ENCODE data around the gene KCNK6. TPM values are rescaled to one million over a fixed set of nuclear protein-coding genes. Genes with fewer than 3 reads are reported as not detected.

Gene KCNK6
- total RNA-seq, 6 experiments from 2014 or later: 1.1 to 3.1 (median 2.2) TPM

- H3K36me3 ChIP-seq: no peaks in the 10 kb centered on the region
- intact Hi-C loops (cut with DNase I): no loop called here
- WGBS (ENCODE audit: insufficient coverage, low coverage, low lambda C conversion rate, missing lambda C conversion rate): 74% methylated on average over 3 of the region's 4 CpGs
- no peak for TF ChIP-seq POLR2A (IDR thresholded peaks at IDR 0.05)
- TF ChIP-seq, protein P1, sequence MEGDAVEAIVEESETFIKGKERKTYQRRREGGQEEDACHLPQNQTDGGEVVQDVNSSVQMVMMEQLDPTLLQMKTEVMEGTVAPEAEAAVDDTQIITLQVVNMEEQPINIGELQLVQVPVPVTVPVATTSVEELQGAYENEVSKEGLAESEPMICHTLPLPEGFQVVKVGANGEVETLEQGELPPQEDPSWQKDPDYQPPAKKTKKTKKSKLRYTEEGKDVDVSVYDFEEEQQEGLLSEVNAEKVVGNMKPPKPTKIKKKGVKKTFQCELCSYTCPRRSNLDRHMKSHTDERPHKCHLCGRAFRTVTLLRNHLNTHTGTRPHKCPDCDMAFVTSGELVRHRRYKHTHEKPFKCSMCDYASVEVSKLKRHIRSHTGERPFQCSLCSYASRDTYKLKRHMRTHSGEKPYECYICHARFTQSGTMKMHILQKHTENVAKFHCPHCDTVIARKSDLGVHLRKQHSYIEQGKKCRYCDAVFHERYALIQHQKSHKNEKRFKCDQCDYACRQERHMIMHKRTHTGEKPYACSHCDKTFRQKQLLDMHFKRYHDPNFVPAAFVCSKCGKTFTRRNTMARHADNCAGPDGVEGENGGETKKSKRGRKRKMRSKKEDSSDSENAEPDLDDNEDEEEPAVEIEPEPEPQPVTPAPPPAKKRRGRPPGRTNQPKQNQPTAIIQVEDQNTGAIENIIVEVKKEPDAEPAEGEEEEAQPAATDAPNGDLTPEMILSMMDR (IDR thresholded peaks at IDR 0.05): no peak
- no peaks in the 10 kb centered on the region for H3K9me3 ChIP-seq
- ATAC-seq: no peak
- DNase-seq: no peak
- H3K4me1 ChIP-seq: no peaks in the 10 kb centered on the region
- H3K27me3 ChIP-seq: no peaks in the 10 kb centered on the region
- H3K27ac ChIP-seq: no peak overlapping the region
- no peak overlapping the region for H3K4me3 ChIP-seq
Observed at GRCh38 chr19:38346837-38347236, 27.2 kb downstream of the KCNK6 start.

GRCh38 chr19:38350883-38351282, 31.2 kb downstream of the KCNK6 start:
- DNase-seq (no peak), ATAC-seq (no peak)
- Histone ChIP-seq H3K4me1 (no peaks in the 10 kb centered on the region), H3K27me3 (no peaks in the 10 kb centered on the region), H3K27ac (no peak overlapping the region), H3K4me3 (no peak overlapping the region), H3K9me3 (no peaks in the 10 kb centered on the region), H3K36me3 (no peaks in the 10 kb centered on the region)
- TF ChIP-seq, protein P1 (IDR thresholded peaks at IDR 0.05): no peak
- TF ChIP-seq POLR2A (IDR thresholded peaks at IDR 0.05): no peak
- 33% methylated on average over 1 of the region's 3 CpGs for WGBS (ENCODE audit: insufficient coverage, low coverage, low lambda C conversion rate, missing lambda C conversion rate)
- intact Hi-C loops (cut with DNase I): no loop called here

GRCh38 chr19:38351865-38352395, 32.3 kb downstream of the KCNK6 start:
- Histone ChIP-seq H3K4me1 (no peaks in the 10 kb centered on the region), H3K36me3 (no peaks in the 10 kb centered on the region), H3K4me3 (no peak overlapping the region), H3K27ac (no peak overlapping the region), H3K9me3 (no peaks in the 10 kb centered on the region), H3K27me3 (no peaks in the 10 kb centered on the region)
- TF ChIP-seq, protein P1 (IDR thresholded peaks at IDR 0.05): no peak
- no peak for TF ChIP-seq POLR2A (IDR thresholded peaks at IDR 0.05)
- ATAC-seq (no peak), DNase-seq (no peak)
- intact Hi-C loops (cut with DNase I): no loop called here
- WGBS (ENCODE audit: insufficient coverage, low coverage, low lambda C conversion rate, missing lambda C conversion rate): 77% methylated on average over 2 of the region's 9 CpGs

GRCh38 chr19:38352611-38353010, 33.0 kb downstream of the KCNK6 start:
- H3K4me1 ChIP-seq: no peaks in the 10 kb centered on the region
- no peaks in the 10 kb centered on the region for H3K27me3 ChIP-seq
- TF ChIP-seq, protein P1 (IDR thresholded peaks at IDR 0.05): no peak
- TF ChIP-seq POLR2A (IDR thresholded peaks at IDR 0.05): no peak
- intact Hi-C loops (cut with DNase I): no loop called here
- H3K27ac ChIP-seq: no peak overlapping the region
- no peaks in the 10 kb centered on the region for H3K36me3 ChIP-seq
- WGBS (ENCODE audit: insufficient coverage, low coverage, low lambda C conversion rate, missing lambda C conversion rate): 59% methylated on average over 5 of the region's 8 CpGs
- DNase-seq (no peak), ATAC-seq (no peak)
- H3K9me3 ChIP-seq: no peaks in the 10 kb centered on the region
- H3K4me3 ChIP-seq: no peak overlapping the region
